Karpas-422 (cell line): ENCODE data around the gene SMG6. TPM values are rescaled to one million over a fixed set of nuclear protein-coding genes. Genes with fewer than 3 reads are reported as not detected.

ENCODE experiments used
- DNase-seq: peaks from one replicate; pipeline ENCODE4 v3.0.0-alpha.2; 2015
- H2AFZ ChIP-seq: fragments of 200-600 bp; sonication (generic); 2 replicates; pipeline ENCODE4 v1.6.1; 2014; ENCODE audit warnings: antibody characterized with exemption, low read length, mixed read lengths
- H3K27ac ChIP-seq: fragments of 200-600 bp; sonication (generic); 2 replicates; pipeline ENCODE4 v1.5.1; 2014; ENCODE audit warnings: mild to moderate bottlenecking, low read length, moderate library complexity
- H3K27me3 ChIP-seq: fragments of 200-600 bp; sonication (generic); 2 replicates; pipeline ENCODE4 v1.6.1; 2014; ENCODE audit warnings: low read length, mixed read lengths
- H3K36me3 ChIP-seq: fragments of 200-600 bp; sonication (generic); 2 replicates; pipeline ENCODE4 v1.6.1; 2014; ENCODE audit warnings: low read length, mixed read lengths; ENCODE audit not compliant: insufficient read depth
- H3K4me1 ChIP-seq: fragments of 200-600 bp; sonication (generic); 2 replicates; pipeline ENCODE4 v1.6.1; 2014; ENCODE audit warnings: mild to moderate bottlenecking, low read length, mixed read lengths
- H3K4me2 ChIP-seq: fragments of 200-600 bp; sonication (generic); 2 replicates; pipeline ENCODE4 v1.6.1; 2014; ENCODE audit warnings: low read length, low read depth, mild to moderate bottlenecking; ENCODE audit not compliant: poor library complexity, severe bottlenecking
- H3K4me3 ChIP-seq: fragments of 200-600 bp; sonication (generic); 2 replicates; pipeline ENCODE4 v1.5.1; 2014; ENCODE audit warnings: mild to moderate bottlenecking, antibody characterized with exemption, low read length, mixed read lengths
- H3K79me2 ChIP-seq: fragments of 200-600 bp; sonication (generic); 2 replicates; pipeline ENCODE4 v1.6.1; 2014; ENCODE audit warnings: mild to moderate bottlenecking, low read length, mixed read lengths
- H3K9ac ChIP-seq: fragments of 200-600 bp; sonication (generic); 2 replicates; pipeline ENCODE4 v1.6.0; 2014; ENCODE audit warnings: low read length
- H3K9me2 ChIP-seq: fragments of 200-600 bp; sonication (generic), shearing (Covaris generic); replicated peaks from 2 replicates; pipeline ENCODE4 v1.6.0; 2014; ENCODE audit warnings: mild to moderate bottlenecking, low read length, moderate library complexity; ENCODE audit not compliant: insufficient read depth
- H3K9me3 ChIP-seq: fragments of 300-700, 200-600 bp; sonication (generic); 2 replicates; pipeline ENCODE4 v1.6.1; 2014; ENCODE audit warnings: low read length, mixed read lengths
- H4K20me1 ChIP-seq: fragments of 200-600 bp; sonication (generic); 2 replicates; pipeline ENCODE4 v1.6.1; 2014; ENCODE audit warnings: mild to moderate bottlenecking, antibody characterized with exemption, low read length, low read depth; ENCODE audit not compliant: insufficient read depth
- small RNA-seq: library from RNA; depleted of rRNA; stranded (forward); fragments of <200 nt; gene quantifications from one replicate; pipeline ENCODE3, GENCODE V24; 2014
- total RNA-seq: library from RNA; depleted of rRNA; stranded (reverse); fragments of >200 nt; shearing (Covaris generic); gene quantifications from 2 replicates; pipeline ENCODE4 v1.2.3, GENCODE V29; 2014; ENCODE audit warnings: low replicate concordance; rRNA removed

SMG6 gene
- total RNA-seq, 1 experiment from 2014 or later: 10.2 TPM

DNA sequence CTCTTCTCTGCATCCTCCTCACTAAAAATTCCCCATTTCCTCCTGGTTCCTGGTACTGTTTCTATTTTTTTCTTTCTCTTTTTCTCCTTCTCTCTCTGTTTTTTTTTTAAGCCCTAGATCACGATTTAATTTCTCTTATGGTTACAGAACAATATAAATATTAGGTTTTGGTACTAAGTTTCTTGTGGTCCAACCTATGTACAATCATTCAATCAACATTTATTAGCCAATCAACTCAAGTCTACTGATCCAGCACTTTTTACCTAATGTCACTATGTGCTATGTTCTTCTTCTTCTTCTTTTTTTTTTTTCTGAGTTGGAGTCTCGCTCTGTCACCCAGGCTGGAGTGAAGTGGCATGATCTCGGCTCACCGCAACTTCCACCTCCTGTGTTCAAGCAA, 291.1 kb downstream of the SMG6 start:
- Histone ChIP-seq H3K36me3 (no peaks in the 10 kb centered on the region), H3K9me3 (no peaks in the 10 kb centered on the region), H3K4me3 (no peak overlapping the region), H3K79me2 (no peaks in the 10 kb centered on the region), H3K27ac (no peak overlapping the region), H4K20me1 (no peaks in the 10 kb centered on the region), H3K4me2 (no peak overlapping the region), H3K9ac (no peak overlapping the region), H3K27me3 (no peaks in the 10 kb centered on the region), H3K9me2 (no peaks in the 10 kb centered on the region), H2AFZ (no peak overlapping the region), H3K4me1 (peaks cover 5% of the 10 kb centered on the region)
- DNase-seq: no peak

DNA sequence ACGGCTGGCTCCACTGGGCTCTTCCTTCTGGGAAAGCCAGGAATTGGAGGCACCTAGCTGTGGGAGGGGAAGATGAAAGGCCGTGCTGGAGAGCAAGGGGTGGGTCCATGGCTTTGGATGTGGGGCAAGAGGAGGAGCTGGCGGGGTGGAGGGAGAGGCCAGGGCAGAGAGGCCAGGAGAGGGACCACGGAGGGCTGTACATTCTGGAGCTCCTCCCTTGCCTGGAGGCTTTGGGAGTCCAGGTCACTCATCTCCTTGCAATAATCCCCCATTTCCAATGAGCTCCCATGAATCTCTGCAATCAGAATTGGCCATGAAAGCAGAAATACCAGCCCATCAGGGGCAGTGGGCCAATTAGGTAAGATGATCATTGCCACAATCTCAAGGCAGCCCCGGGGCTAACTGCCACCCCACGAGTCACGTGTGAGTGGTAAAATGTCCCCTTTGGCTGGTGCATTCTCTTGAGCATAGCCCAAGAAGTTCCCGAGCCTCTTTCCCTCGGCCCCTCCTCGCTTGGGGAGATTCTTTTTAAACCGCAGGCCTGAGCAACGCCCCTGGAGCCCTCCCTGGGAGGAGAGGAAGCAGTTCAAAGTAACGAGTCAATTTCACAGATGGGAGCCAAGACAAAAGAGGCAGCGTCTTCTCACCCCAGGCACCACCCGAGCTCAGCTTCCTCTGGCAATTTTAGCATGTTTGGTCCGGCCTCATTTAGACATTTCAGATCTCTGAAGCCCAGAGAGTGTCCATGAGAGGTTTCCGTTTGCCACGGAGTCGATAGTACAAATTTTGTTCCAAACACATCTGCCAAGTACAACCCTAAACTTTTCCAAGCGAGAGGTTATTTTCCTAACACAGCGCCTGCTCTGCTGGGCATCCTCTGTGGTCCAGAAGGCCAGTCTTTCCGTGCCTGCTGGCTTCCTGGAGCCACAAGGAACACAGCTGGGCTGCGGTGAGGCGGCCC, 291.9 kb downstream of the SMG6 start:
- H3K36me3 ChIP-seq: no peaks in the 10 kb centered on the region
- H3K27me3 ChIP-seq: no peaks in the 10 kb centered on the region
- no peaks in the 10 kb centered on the region for H3K9me3 ChIP-seq
- H3K9me2 ChIP-seq: no peaks in the 10 kb centered on the region
- no peaks in the 10 kb centered on the region for H3K79me2 ChIP-seq
- no peak for DNase-seq
- no peaks in the 10 kb centered on the region for H3K4me1 ChIP-seq
- H3K9ac ChIP-seq: no peak overlapping the region
- H4K20me1 ChIP-seq: no peaks in the 10 kb centered on the region
- no peak overlapping the region for H3K27ac ChIP-seq
- H3K4me3 ChIP-seq: no peak overlapping the region
- no peak overlapping the region for H2AFZ ChIP-seq
- no peak overlapping the region for H3K4me2 ChIP-seq

Small RNAs within 50 kb of the gene (small RNA-seq; reads per million reads assigned to genes)
- not detected for gene AC090617.6
- gene AC090617.7: not detected
- not detected for gene AC090617.8
- not detected for gene AC090617.9
- gene MIR132: 3.0 reads per million, percentile 66 among the genes with 10 or more reads in this experiment
- 1.5 reads per million, percentile 42 among the genes with 10 or more reads in this experiment for gene MIR212
- not detected for gene OVCA2
- not detected for gene RN7SL624P
- gene SNORD91A: 1,323 reads per million, percentile 100 among the genes with 10 or more reads in this experiment
- gene SNORD91B: 171 reads per million, percentile 99 among the genes with 10 or more reads in this experiment

Other genes starting within 250 kb of the SMG6 start
- gene HIC1, start 248.7 kb downstream of the SMG6 start, total RNA-seq: 3.2 and 13.9 TPM in 2 replicates
- gene SRR, start 165 bp upstream of the SMG6 start, total RNA-seq: 5.6 and 13.3 TPM in 2 replicates
- gene TSR1, start 32.7 kb upstream of the SMG6 start, total RNA-seq: 42.1 and 65.2 TPM in 2 replicates
- 64.0 and 71.9 TPM in 2 replicates for gene SGSM2, start 33.7 kb upstream of the SMG6 start, total RNA-seq
- gene MNT, start 97.3 kb upstream of the SMG6 start, total RNA-seq: 6.3 and 18.8 TPM in 2 replicates
- gene METTL16, start 208.1 kb upstream of the SMG6 start, total RNA-seq: 18.3 and 22.9 TPM in 2 replicates